ENCODE measurements around the gene OSBPL5. TPM values are rescaled to one million over a fixed set of nuclear protein-coding genes. Genes with fewer than 3 reads are reported as not detected.

The OSBPL5 gene
- total RNA-seq, 1 experiment from 2014 or later = 28.4 TPM

- DNase-seq (ENCODE audit: low spot score) = no peak
- POLR2A ChIA-PET (ENCODE audit: low non-redundant PET) = no interaction called here
- intact Hi-C loops (cut with micrococcal nuclease; ENCODE audit: unreplicated experiment) = no loop called here
Observed at GRCh38 chr11:3086114-3086513, 79.0 kb downstream of the OSBPL5 start.

GRCh38 chr11:3085052-3085451, 80.1 kb downstream of the OSBPL5 start:
- intact Hi-C loops (cut with micrococcal nuclease; ENCODE audit: unreplicated experiment) = no loop called here
- H3K9me3 ChIP-seq (ENCODE audit: low read depth, low read length, poor library complexity, severe bottlenecking) = no peaks in the 10 kb centered on the region
- H3K27me3 ChIP-seq (replicated peaks; ENCODE audit: insufficient read depth, low read depth, low read length, poor library complexity) = no peaks in the 10 kb centered on the region
- no peaks in the 10 kb centered on the region for H3K4me1 ChIP-seq (ENCODE audit: insufficient read depth, low read length, poor library complexity, severe bottlenecking)
- no peaks in the 10 kb centered on the region for H3K36me3 ChIP-seq (ENCODE audit: insufficient read depth, low read length, poor library complexity, severe bottlenecking)
- H3K4me3 ChIP-seq (ENCODE audit: low read depth, low read length, poor library complexity, severe bottlenecking) = no peak overlapping the region
- POLR2A ChIA-PET (ENCODE audit: low non-redundant PET) = no interaction called here
- no peak for DNase-seq (ENCODE audit: low spot score)
- no TSS peak for BruUV-seq (replicated peaks)
- CTCF ChIA-PET = interaction anchor here (0.5 kb wide), 1 partner anchor 18 kb away, joined by 9 read pairs; no protein-coding TSS in a partner anchor
- TF ChIP-seq CTCF (conservative IDR thresholded peaks at IDR 0.05; ENCODE audit: low read depth, low read length) (no peak), EZH2 (IDR thresholded peaks at IDR 0.05; ENCODE audit: borderline replicate concordance, low read depth, low read length, poor library complexity, severe bottlenecking) (no peak)
- no peak overlapping the region for H3K27ac ChIP-seq (ENCODE audit: low read depth, low read length, poor library complexity, severe bottlenecking)

More at GRCh38 chr11:3086114-3086513, 79.0 kb downstream of the OSBPL5 start:
- no TSS peak for BruUV-seq (replicated peaks)
- Histone ChIP-seq H3K4me3 (ENCODE audit: low read depth, low read length, poor library complexity, severe bottlenecking) (no peak overlapping the region), H3K27me3 (replicated peaks; ENCODE audit: insufficient read depth, low read depth, low read length, poor library complexity) (no peaks in the 10 kb centered on the region), H3K27ac (ENCODE audit: low read depth, low read length, poor library complexity, severe bottlenecking) (no peak overlapping the region), H3K9me3 (ENCODE audit: low read depth, low read length, poor library complexity, severe bottlenecking) (no peaks in the 10 kb centered on the region), H3K4me1 (ENCODE audit: insufficient read depth, low read length, poor library complexity, severe bottlenecking) (no peaks in the 10 kb centered on the region), H3K36me3 (ENCODE audit: insufficient read depth, low read length, poor library complexity, severe bottlenecking) (no peaks in the 10 kb centered on the region)
- CTCF ChIA-PET = no interaction called here
- TF ChIP-seq EZH2 (IDR thresholded peaks at IDR 0.05; ENCODE audit: borderline replicate concordance, low read depth, low read length, poor library complexity, severe bottlenecking) = no peak
- no peak for TF ChIP-seq CTCF (conservative IDR thresholded peaks at IDR 0.05; ENCODE audit: low read depth, low read length)

- H3K27ac ChIP-seq (ENCODE audit: low read depth, low read length, poor library complexity, severe bottlenecking) = no peak overlapping the region
- DNase-seq (ENCODE audit: low spot score) = no peak
- intact Hi-C loops (cut with micrococcal nuclease; ENCODE audit: unreplicated experiment) = no loop called here
- ChIA-PET CTCF (no interaction called here), POLR2A (ENCODE audit: low non-redundant PET) (interaction anchor here (0.7 kb wide), 1 partner anchor 80 kb away, joined by 3 read pairs; no protein-coding TSS in a partner anchor)
- H3K9me3 ChIP-seq (ENCODE audit: low read depth, low read length, poor library complexity, severe bottlenecking) = no peaks in the 10 kb centered on the region
- no TSS peak for BruUV-seq (replicated peaks)
- no peaks in the 10 kb centered on the region for H3K36me3 ChIP-seq (ENCODE audit: insufficient read depth, low read length, poor library complexity, severe bottlenecking)
- no peak overlapping the region for H3K4me3 ChIP-seq (ENCODE audit: low read depth, low read length, poor library complexity, severe bottlenecking)
- TF ChIP-seq CTCF (conservative IDR thresholded peaks at IDR 0.05; ENCODE audit: low read depth, low read length) (no peak), EZH2 (IDR thresholded peaks at IDR 0.05; ENCODE audit: borderline replicate concordance, low read depth, low read length, poor library complexity, severe bottlenecking) (no peak)
- H3K4me1 ChIP-seq (ENCODE audit: insufficient read depth, low read length, poor library complexity, severe bottlenecking) = no peaks in the 10 kb centered on the region
- no peaks in the 10 kb centered on the region for H3K27me3 ChIP-seq (replicated peaks; ENCODE audit: insufficient read depth, low read depth, low read length, poor library complexity)
Observed at GRCh38 chr11:3083321-3083720, 81.8 kb downstream of the OSBPL5 start.
